ENCODE results near the gene FAM228B.
"Not testable (repeated sequence)": the region's sequence is repeated elsewhere in the genome, so short reads cannot be mapped to it uniquely, and the experiment has no call there.

FAM228B gene

GRCh38 chr2:24189551-24189950 is 66.3 kb downstream of the FAM228B start:
- POLR2A ChIA-PET: no interaction called here
- TF ChIP-seq CTCF (IDR thresholded peaks at IDR 0.05; ENCODE audit: control extremely low read depth, extremely low read depth, low read depth, missing control alignments): no peak
- no peak for DNase-seq (ENCODE audit: extremely low spot score)
- CTCF ChIA-PET: no interaction called here

- POLR2A ChIA-PET: no interaction called here
- CTCF ChIA-PET: interaction anchor here (1.1 kb wide), 1 partner anchor 13 kb away, joined by 3 read pairs; no protein-coding TSS in a partner anchor
These were observed 67.2 kb downstream of the FAM228B start for GRCh38 chr2:24190503-24190902.

GRCh38 chr2:24191156-24191555 is 67.9 kb downstream of the FAM228B start:
- no peak for DNase-seq (ENCODE audit: extremely low spot score)
- no peak for TF ChIP-seq CTCF (IDR thresholded peaks at IDR 0.05; ENCODE audit: control extremely low read depth, extremely low read depth, low read depth, missing control alignments)
- ChIA-PET CTCF (interaction anchor here (1.1 kb wide), 1 partner anchor 13 kb away, joined by 3 read pairs; no protein-coding TSS in a partner anchor), POLR2A (no interaction called here)

More at GRCh38 chr2:24190503-24190902, 67.2 kb downstream of the FAM228B start:
- DNase-seq (ENCODE audit: extremely low spot score): no peak
- no peak for TF ChIP-seq CTCF (IDR thresholded peaks at IDR 0.05; ENCODE audit: control extremely low read depth, extremely low read depth, low read depth, missing control alignments)

GRCh38 chr2:24191848-24192247 is 68.6 kb downstream of the FAM228B start:
- no peak for DNase-seq (ENCODE audit: extremely low spot score)
- TF ChIP-seq CTCF (IDR thresholded peaks at IDR 0.05; ENCODE audit: control extremely low read depth, extremely low read depth, low read depth, missing control alignments): no peak
- ChIA-PET POLR2A (no interaction called here), CTCF (interaction anchor here (1.1 kb wide), 1 partner anchor 14 kb away, joined by 3 read pairs; no protein-coding TSS in a partner anchor)

GRCh38 chr2:24197213-24197612 is 73.9 kb downstream of the FAM228B start:
- DNase-seq (ENCODE audit: extremely low spot score); CTCF ChIA-PET; POLR2A ChIA-PET: not testable (repeated sequence)

GRCh38 chr2:24199968-24200590 is 76.8 kb downstream of the FAM228B start:
- CTCF ChIA-PET: interaction anchor here (0.9 to 1.1 kb wide), 3 partner anchors 13 to 18 kb away, joined by 4 read pairs; no protein-coding TSS in a partner anchor
- TF ChIP-seq CTCF (IDR thresholded peaks at IDR 0.05; ENCODE audit: control extremely low read depth, extremely low read depth, low read depth, missing control alignments): no peak
- DNase-seq (ENCODE audit: extremely low spot score): no peak
- POLR2A ChIA-PET: no interaction called here

GRCh38 chr2:24200799-24201198 is 77.5 kb downstream of the FAM228B start:
- CTCF ChIA-PET: interaction anchor here (0.9 to 1.1 kb wide), 3 partner anchors 12 to 17 kb away, joined by 4 read pairs; no protein-coding TSS in a partner anchor
- no peak for TF ChIP-seq CTCF (IDR thresholded peaks at IDR 0.05; ENCODE audit: control extremely low read depth, extremely low read depth, low read depth, missing control alignments)
- no peak for DNase-seq (ENCODE audit: extremely low spot score)
- POLR2A ChIA-PET: no interaction called here
